ENCODE measurements around the gene KIAA0586.

The KIAA0586 gene

GRCh38 chr14:58599707-58600106 lies 172.2 kb downstream of the KIAA0586 start:
- no peak for DNase-seq

Data from DMS79 treated with DMSO at 0.1 percent for 48 hours (cell line).